NOMO-1 (cell line): ENCODE results near the gene SIT1.
"Not testable (repeated sequence)": the region's sequence is repeated elsewhere in the genome, so short reads cannot be mapped to it uniquely, and the experiment has no call there.

Source experiments
- DNase-seq, 2 experiments: peaks; one replicate each; lab custom pipeline; 2025; ENCODE audit not compliant: unreplicated experiment in 2 of 2; lab: John Stamatoyannopoulos, UW

Gene SIT1

DNA sequence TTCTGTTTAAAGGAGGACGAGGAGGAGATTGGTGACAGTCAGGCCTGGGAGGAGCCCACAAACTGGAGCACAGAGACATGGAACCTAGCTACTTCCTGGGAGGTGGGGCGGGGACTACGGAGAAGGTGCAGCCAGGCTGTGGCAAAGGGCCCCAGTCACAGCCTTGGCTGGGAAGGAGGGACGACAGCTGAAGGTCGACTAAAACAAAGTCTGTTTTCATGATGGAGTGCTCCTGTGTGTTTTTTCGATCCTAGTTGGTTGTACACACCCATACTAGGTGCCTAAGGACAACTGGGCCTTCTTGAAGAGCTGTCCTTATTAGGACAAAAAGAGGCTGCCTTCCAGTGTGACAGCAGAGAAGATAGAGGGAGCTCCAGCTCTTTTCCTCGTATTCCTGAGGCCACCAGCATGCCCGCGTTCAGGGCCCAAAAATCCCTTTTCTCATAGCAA, 10.3 kb upstream of the SIT1 start:
- DNase-seq, result no peak

DNA sequence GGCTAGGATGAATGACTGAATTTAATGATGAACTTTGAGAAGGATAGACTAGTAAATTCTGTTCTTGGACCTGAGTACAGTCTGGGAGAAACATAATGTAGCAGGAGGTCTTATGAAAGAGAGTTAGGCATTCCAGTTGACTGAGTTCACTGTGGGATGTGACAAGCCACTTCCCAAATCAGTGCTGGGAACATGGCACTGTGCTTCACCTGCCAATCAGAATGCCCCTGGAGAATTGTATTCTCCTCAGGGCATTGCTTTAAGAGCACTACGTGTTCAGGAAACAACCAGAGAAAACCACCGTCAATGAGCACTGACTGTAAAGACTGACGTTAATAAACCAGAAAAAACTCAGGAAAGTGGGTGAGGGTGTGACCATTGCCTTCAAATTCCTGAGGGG, 8.6 kb upstream of the SIT1 start:
- DNase-seq, result no peak

DNA sequence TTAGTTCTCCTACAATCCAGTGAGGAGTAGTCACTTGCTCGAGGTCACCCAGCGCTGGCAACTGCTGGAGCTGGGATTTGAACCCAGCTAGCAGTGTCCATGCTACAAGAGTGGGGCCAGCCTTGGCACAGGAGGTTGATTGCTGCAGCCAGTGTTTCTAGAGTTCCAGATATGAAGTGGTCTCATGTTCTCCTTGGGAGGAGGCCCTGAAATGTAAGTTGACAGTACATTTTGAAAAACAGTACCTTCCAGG, 8.2 kb upstream of the SIT1 start:
- peak in 1 of 2 experiments; percentile 61 for DNase-seq

DNA sequence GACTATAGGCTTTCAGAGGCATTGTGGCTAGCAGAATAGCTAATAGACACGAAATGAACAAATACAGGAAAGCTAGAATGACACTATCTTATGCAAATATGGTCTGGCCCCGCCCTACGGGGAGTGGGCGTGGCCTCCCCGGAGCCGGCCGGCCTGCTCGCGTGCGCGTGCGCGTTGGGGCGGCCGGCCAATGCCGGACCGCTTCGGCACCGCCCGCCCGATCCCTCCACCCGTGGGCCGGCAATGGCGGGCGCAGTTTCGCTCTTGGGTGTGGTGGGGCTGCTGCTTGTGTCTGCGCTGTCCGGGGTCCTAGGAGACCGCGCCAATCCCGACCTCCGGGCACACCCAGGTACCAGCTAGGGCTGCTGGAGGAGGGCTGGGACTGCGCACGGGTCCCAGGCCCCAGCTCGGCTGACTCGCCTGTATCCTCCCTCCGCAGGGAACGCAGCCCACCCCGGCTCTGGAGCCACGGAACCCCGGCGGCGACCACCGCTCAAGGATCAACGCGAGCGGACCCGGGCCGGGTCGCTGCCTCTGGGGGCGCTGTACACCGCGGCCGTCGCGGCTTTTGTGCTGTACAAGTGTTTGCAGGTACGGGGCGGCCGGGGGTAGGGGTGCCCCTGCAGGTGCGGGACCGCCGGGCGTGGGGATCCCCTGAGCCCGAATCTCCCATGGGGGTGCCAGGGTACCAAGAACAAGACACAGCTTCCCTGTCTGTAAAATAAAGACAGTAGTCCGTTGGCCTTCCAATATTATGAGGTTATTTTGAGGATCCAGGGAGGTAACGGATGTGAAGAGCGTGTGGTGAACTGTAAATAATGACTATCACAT, 7.6 kb upstream of the SIT1 start, which contains the start of gene CCDC107:
TSS of gene CCDC107 (plus strand) at position 156 of the 831 bp plus-strand sequence. CDS start at position 244, 88 bp downstream.
- DNase-seq, result peak; percentile 89 to 90

DNA sequence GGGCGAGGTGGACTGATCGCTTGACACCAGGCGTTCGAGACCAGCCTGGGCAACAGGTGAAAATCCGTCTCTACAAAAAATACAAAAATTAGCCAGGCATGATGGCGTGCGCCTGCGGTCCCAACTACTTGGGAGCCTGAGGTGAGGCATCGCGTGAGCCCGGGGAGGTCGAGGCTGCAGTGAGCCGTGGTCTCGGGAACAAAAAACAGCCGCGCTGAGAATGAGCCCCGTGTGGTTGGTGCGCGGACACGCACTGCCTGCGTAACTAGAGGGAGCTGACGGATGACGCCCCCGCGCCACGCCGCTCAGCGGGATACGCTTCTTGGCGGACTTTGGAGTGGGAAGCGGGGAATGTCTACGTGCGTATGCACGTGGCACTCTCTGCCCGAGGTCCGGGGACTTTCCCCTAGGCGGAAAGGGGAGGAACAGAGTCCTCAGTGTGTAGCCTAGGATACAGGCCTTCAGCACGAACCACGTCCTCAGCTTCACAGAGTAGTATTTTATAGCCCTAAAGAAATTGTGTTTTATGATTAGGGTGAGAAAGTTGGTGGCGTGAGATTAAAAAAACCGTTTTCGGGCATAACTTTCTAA, 6.9 kb upstream of the SIT1 start, which contains the start of gene RMRP:
TSS of gene RMRP (minus strand) at position 474 of the 591 bp plus-strand sequence.
- DNase-seq, result peak; percentile 99 to 100

GRCh38 chr9:35656831-35657545, 6.3 kb upstream of the SIT1 start:
- DNase-seq, result peak in 1 of 2 experiments; percentile 56

DNA sequence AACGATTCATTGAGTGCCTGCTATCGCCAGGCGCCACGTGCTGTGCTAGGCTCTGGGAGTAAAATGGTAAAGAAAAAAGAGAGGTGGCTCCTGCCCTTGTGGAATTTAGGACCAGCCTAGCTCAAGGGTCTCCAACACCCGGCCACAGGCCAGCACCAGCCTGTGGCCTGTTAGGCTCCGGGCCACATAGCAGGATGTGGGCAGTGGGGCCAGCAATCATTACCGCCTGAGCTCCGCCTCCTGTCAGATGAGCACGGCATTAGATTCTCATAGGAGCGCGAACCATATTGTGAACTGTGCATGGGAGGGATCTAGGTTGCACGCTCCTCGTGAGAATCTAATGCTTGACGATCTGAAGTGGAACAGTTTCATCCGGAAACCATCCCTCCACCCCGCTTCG, 5.6 kb upstream of the SIT1 start:
- DNase-seq, result no peak

DNA sequence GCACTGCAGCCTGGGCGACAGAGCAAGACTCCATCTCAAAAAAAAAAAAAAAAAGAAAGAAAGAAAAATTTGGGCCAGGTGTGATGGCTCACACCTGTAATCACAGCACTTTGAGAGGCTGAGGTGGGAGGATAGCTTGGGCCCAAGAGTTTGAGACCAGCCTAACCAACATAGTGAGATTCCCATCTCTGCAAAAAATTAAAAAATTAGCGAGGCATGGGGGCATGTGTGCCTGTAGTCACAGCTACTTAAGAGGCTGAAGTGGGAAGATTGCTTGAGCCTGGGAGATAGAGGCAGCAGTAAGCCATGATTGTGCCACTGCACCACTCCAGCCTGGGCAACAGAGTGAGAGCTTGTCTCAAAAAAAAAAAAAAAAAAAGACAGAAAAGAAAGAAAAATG, 2.9 kb upstream of the SIT1 start:
- DNase-seq, result no peak

- peak; percentile 46 to 82 for DNase-seq
Measured at GRCh38 chr9:35652829-35653209, 2.1 kb upstream of the SIT1 start.

DNA sequence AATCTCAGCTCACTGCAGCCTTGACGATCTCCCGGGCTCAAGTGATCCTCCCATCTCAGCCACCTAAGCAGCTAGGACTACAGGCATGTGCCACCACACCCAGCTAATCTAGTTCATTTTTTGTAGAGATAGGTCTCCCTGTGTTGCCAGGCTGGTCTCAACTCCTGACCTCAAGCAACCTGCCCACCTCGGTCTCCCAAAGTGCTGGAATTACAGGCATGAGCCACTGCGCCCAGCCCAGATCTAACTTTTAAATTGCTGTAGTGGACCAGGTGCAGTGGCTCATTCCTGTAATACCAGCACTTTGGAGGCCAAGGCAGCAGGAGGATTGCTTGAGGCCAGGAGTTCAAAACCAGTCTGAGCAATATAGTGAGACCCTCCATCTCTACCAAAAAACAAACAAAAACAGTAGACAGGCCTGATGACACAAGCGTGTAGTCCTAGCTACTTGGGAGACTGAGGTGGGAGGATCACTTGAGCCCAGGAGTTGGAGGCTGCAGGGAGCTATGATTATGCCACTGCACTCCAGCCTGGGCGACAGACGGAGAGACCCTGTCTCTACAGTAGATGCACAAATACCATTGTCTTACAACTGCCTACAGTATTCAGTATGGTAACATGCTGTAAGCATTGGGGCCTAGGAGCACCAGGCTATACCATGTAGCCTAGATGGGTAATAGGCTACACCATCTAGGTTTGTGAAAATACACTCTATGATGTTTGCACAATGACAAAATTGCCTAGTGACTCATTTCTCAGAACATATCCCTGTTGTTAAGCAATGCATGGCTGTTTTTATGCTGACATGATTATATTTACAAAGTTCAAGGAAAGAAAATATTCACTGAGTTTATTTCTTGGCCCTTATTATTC, 1.5 kb upstream of the SIT1 start:
- DNase-seq, result peak; percentile 58 to 95

GRCh38 chr9:35649431-35650340, 1.0 kb downstream of the SIT1 start:
- DNase-seq, result peak in 1 of 2 experiments; percentile 51

- peak; percentile 97 for DNase-seq
Measured at GRCh38 chr9:35646533-35647265, 4.0 kb downstream of the SIT1 start.

- no peak for DNase-seq
Measured at GRCh38 chr9:35646153-35646532, 4.6 kb downstream of the SIT1 start.

DNA sequence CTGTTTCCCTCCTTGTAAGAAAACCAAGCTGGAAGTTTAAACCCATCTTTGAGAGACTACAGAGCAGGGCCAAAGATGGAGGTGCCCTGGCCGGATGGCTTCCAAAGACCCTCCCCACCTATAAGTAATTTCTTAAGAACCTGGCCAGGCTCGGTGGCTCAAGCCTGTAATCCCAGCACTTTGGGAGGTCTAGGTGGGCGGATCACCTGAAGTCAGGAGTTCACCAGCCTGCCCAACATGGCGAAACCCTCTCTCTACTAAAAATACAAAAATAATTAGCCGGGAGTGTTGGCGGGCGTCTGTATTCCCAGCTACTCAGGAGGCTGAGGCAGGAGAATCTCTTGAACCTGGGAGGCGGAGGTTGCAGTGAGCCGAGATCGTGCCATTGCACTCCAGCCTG, 5.0 kb downstream of the SIT1 start:
- DNase-seq, result not testable (repeated sequence)

GRCh38 chr9:35643046-35643445, 7.7 kb downstream of the SIT1 start:
- DNase-seq, result no peak

GRCh38 chr9:35641478-35641877, 9.3 kb downstream of the SIT1 start:
- DNase-seq, result peak in 1 of 2 experiments; percentile 32

- DNase-seq, result not testable (repeated sequence)
Measured at GRCh38 chr9:35640431-35640830, 10.3 kb downstream of the SIT1 start.

GRCh38 chr9:35639631-35640030, 11.1 kb downstream of the SIT1 start:
- DNase-seq, result peak in 1 of 2 experiments; percentile 19

- DNase-seq, result not testable (repeated sequence)
Measured at GRCh38 chr9:35639225-35639624, 11.5 kb downstream of the SIT1 start.
